GM19372 (cell line): ENCODE data around the gene FAAP24.
"Not testable (repeated sequence)": the region's sequence is repeated elsewhere in the genome, so short reads cannot be mapped to it uniquely, and the experiment has no call there.

Source experiments
- ATAC-seq: cut with Tn5 transposase; IDR thresholded peaks from one replicate; pipeline ENCODE4 v1.9.1; 2021; ENCODE audit warnings: mild to moderate bottlenecking, low read depth, moderate library complexity; ENCODE audit not compliant: unreplicated experiment

FAAP24 gene

GRCh38 chr19:32997716-32998355 is 25.8 kb downstream of the FAAP24 start:
- ATAC-seq = no peak

GRCh38 chr19:32998722-32999121 is 26.7 kb downstream of the FAAP24 start:
- ATAC-seq = no peak

- ATAC-seq = no peak
Observed at GRCh38 chr19:33000510-33000909, 28.5 kb downstream of the FAAP24 start.

- ATAC-seq = no peak
Observed at GRCh38 chr19:33000910-33001309, 28.9 kb downstream of the FAAP24 start.

GRCh38 chr19:33002126-33002865 is 30.3 kb downstream of the FAAP24 start:
- not testable (repeated sequence) for ATAC-seq

GRCh38 chr19:33003424-33004024 is 31.5 kb downstream of the FAAP24 start:
- ATAC-seq = not testable (repeated sequence)

- ATAC-seq = no peak
Observed at GRCh38 chr19:33005440-33005839, 33.4 kb downstream of the FAAP24 start.

- no peak for ATAC-seq
Observed at GRCh38 chr19:33008738-33009137, 36.7 kb downstream of the FAAP24 start.

GRCh38 chr19:33010891-33011290 is 38.8 kb downstream of the FAAP24 start:
- not testable (repeated sequence) for ATAC-seq

GRCh38 chr19:33022472-33023116 is 50.6 kb downstream of the FAAP24 start:
- no peak for ATAC-seq

GRCh38 chr19:33024398-33024797 is 52.4 kb downstream of the FAAP24 start:
- ATAC-seq = no peak

- not testable (repeated sequence) for ATAC-seq
Observed at GRCh38 chr19:33025468-33026238, 53.6 kb downstream of the FAAP24 start.

- ATAC-seq = not testable (repeated sequence)
Observed at GRCh38 chr19:33026602-33027001, 54.6 kb downstream of the FAAP24 start.
